Measurements from ENCODE around the gene C22orf15.

DNA sequence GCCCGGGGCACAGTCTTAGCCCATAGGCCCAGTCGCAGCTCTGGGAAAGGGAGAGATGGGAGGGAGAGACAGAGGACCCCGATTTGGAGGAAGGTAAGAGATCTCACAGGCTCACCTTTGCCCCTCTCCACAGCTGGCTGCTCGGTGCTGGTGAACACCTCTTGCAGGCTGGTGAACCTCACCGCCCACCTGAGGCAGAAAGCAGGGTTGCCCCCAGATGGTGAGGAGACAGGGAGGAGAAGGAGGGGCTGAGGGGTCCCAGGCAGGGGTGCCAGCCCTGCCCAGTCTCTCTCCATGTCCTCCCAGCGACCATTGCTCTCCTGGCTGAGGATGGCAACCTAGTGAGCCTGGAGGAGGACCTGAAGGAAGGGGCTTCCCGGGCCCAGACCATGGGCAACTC is 1.2 kb downstream of the C22orf15 start:
- TF ChIP-seq HDAC2 (IDR thresholded peaks at IDR 0.05) (no peak), CTCF (IDR thresholded peaks at IDR 0.05) (no peak)

Measured in A549 (cell line).